Trophoblast cell (in vitro differentiated cells and primary cell): ENCODE results near the gene UBALD2. TPM values are rescaled to one million over a fixed set of nuclear protein-coding genes. Genes with fewer than 3 reads are reported as not detected.

ENCODE experiments used
- DNase-seq, 2 donors: peaks; one replicate each; pipeline ENCODE4 v3.0.0-alpha.2; 2016
- H2AFZ ChIP-seq: 2 replicates; pipeline ENCODE4 v1.6.1; 2013; ENCODE audit warnings: low read length, moderate library complexity, mild to moderate bottlenecking; ENCODE audit not compliant: insufficient read depth, poor library complexity
- H2AK5ac ChIP-seq: 2 replicates; pipeline ENCODE4 v1.6.1; 2013; ENCODE audit warnings: mild to moderate bottlenecking, low read length
- H2BK120ac ChIP-seq: 2 replicates; pipeline ENCODE4 v1.6.1; 2013; ENCODE audit warnings: low read length, mild to moderate bottlenecking, moderate library complexity; ENCODE audit not compliant: insufficient read depth, poor library complexity
- H2BK12ac ChIP-seq: 2 replicates; pipeline ENCODE4 v1.6.1; 2013; ENCODE audit warnings: mild to moderate bottlenecking, low read length, moderate library complexity
- H2BK5ac ChIP-seq: 2 replicates; pipeline ENCODE4 v1.6.1; 2013; ENCODE audit warnings: low read length, low read depth, moderate library complexity, mild to moderate bottlenecking; ENCODE audit not compliant: poor library complexity
- H3K14ac ChIP-seq: 2 replicates; pipeline ENCODE4 v1.6.1; 2013; ENCODE audit warnings: mild to moderate bottlenecking, low read length
- H3K18ac ChIP-seq: 2 replicates; pipeline ENCODE4 v1.6.1; 2013; ENCODE audit warnings: mild to moderate bottlenecking, low read length
- H3K23ac ChIP-seq: 2 replicates; pipeline ENCODE4 v1.6.1; 2013; ENCODE audit warnings: low read length
- H3K27ac ChIP-seq: 2 replicates; pipeline ENCODE4 v1.5.1; 2013; ENCODE audit warnings: low read depth, mild to moderate bottlenecking, inconsistent platforms, low read length, moderate library complexity
- H3K27me3 ChIP-seq: 2 replicates; pipeline ENCODE4 v1.6.1; 2013; ENCODE audit warnings: inconsistent platforms, mild to moderate bottlenecking, low read length, moderate library complexity; ENCODE audit not compliant: insufficient read depth
- H3K36me3 ChIP-seq, 2 experiments: 1 replicate in 1 of 2; 2 replicates in 1 of 2; pipeline ENCODE4 v1.6.1; 2013; ENCODE audit warnings: low read length in 2 of 2, mild to moderate bottlenecking in 2 of 2, moderate library complexity in 1 of 2; ENCODE audit not compliant: insufficient read depth in 2 of 2, control insufficient read depth in 1 of 2
- H3K4ac ChIP-seq: 2 replicates; pipeline ENCODE4 v1.6.1; 2013; ENCODE audit warnings: low read depth, mild to moderate bottlenecking, low read length, moderate library complexity
- H3K4me1 ChIP-seq, 2 experiments: 1 replicate in 1 of 2; 2 replicates in 1 of 2; pipeline ENCODE4 v1.6.1; 2013; ENCODE audit warnings: low read length in 2 of 2, mild to moderate bottlenecking in 2 of 2, moderate library complexity in 1 of 2; ENCODE audit not compliant: insufficient read depth in 2 of 2, control insufficient read depth in 1 of 2
- H3K4me2 ChIP-seq: 2 replicates; pipeline ENCODE4 v1.6.1; 2013; ENCODE audit warnings: inconsistent platforms, mild to moderate bottlenecking, low read length, moderate library complexity
- H3K4me3 ChIP-seq: 2 replicates; pipeline ENCODE4 v1.5.1; 2013; ENCODE audit warnings: mild to moderate bottlenecking, low read depth, low read length, inconsistent platforms
- H3K79me1 ChIP-seq: one replicate; pipeline ENCODE4 v1.6.1; 2013; ENCODE audit warnings: low read length
- H3K79me2 ChIP-seq: 2 replicates; pipeline ENCODE4 v1.6.1; 2013; ENCODE audit warnings: low read length, mild to moderate bottlenecking; ENCODE audit not compliant: control insufficient read depth, insufficient read depth, poor library complexity
- H3K9ac ChIP-seq: 2 replicates; pipeline ENCODE4 v1.6.1; 2013; ENCODE audit warnings: mild to moderate bottlenecking, low read length
- H3K9me3 ChIP-seq: 2 replicates; pipeline ENCODE4 v1.6.1; 2013; ENCODE audit warnings: low read depth, mild to moderate bottlenecking, control low read depth, inconsistent platforms, low read length; ENCODE audit not compliant: insufficient read depth
- H4K12ac ChIP-seq: 2 replicates; pipeline ENCODE4 v1.6.1; 2013; ENCODE audit warnings: low read depth, mild to moderate bottlenecking, low read length, moderate library complexity
- H4K8ac ChIP-seq: 2 replicates; pipeline ENCODE4 v1.6.1; 2013; ENCODE audit warnings: low read depth, mild to moderate bottlenecking, low read length, moderate library complexity
- H4K91ac ChIP-seq: one replicate; pipeline ENCODE4 v1.6.1; 2013; ENCODE audit warnings: low read depth, mild to moderate bottlenecking, low read length, moderate library complexity
- WGBS: extraction: QIAGEN DNeasy Blood & Tissue Kit; methylation state at CpG from one replicate; pipeline ENCODE4 v1.1.7; 2013; ENCODE audit warnings: missing lambda C conversion rate; ENCODE audit not compliant: insufficient read length, insufficient coverage; ENCODE audit errors: extremely low coverage; 5-methylcytosine and 5-hydroxymethylcytosine counted together
- polyA plus RNA-seq: library from polyadenylated mRNA; stranded (reverse); fragments of 200-250 nt; gene quantifications from 2 replicates; pipeline ENCODE4 v1.2.3, GENCODE V29; 2013

The UBALD2 gene
- polyA plus RNA-seq = 277 and 287 TPM in 2 replicates

- peaks cover 35% of the 10 kb centered on the region for H3K79me1 ChIP-seq
- no peaks in the 10 kb centered on the region for H3K9me3 ChIP-seq
- peak within 1 kb of the TSS; percentile 97 for H3K4me3 ChIP-seq
- peak within 1 kb of the TSS; percentile 89 for H3K14ac ChIP-seq
- H3K4ac ChIP-seq = peak within 1 kb of the TSS; percentile 57
- H3K9ac ChIP-seq = peak within 1 kb of the TSS; percentile 88
- H3K27me3 ChIP-seq = no peaks in the 10 kb centered on the region
- H3K27ac ChIP-seq = peak within 1 kb of the TSS; percentile 92
- WGBS = no CpG with 5 or more reads among the region's 94 CpGs
- peak; percentile 100 for DNase-seq
- peak within 1 kb of the TSS; percentile 77 for H4K8ac ChIP-seq
- peak within 1 kb of the TSS; percentile 90 for H3K18ac ChIP-seq
- H2BK120ac ChIP-seq = peak within 1 kb of the TSS; percentile 65
- H2AK5ac ChIP-seq = peak within 1 kb of the TSS; percentile 59
- H3K79me2 ChIP-seq = peaks cover 6% of the 10 kb centered on the region
- peaks cover 7 to 11% of the 10 kb centered on the region in 2 experiments for H3K36me3 ChIP-seq
- peak within 1 kb of the TSS; percentile 90 for H2BK5ac ChIP-seq
- peak within 1 kb of the TSS; percentile 76 for H3K4me2 ChIP-seq
- no peak within 1 kb of the TSS for H3K23ac ChIP-seq
- H4K12ac ChIP-seq = peak within 1 kb of the TSS; percentile 58
- peak within 1 kb of the TSS; percentile 43 for H2AFZ ChIP-seq
- peak within 1 kb of the TSS; percentile 81 for H4K91ac ChIP-seq
- H3K4me1 ChIP-seq = peaks cover 41 to 50% of the 10 kb centered on the region in 2 experiments
- H2BK12ac ChIP-seq = no peak within 1 kb of the TSS
Observed at GRCh38 chr17:76264755-76265623, at the start of gene UBALD2. Gene UBALD2 (plus strand): TSS chr17:76265348. CDS start chr17:76265506, 158 bp downstream.

DNA sequence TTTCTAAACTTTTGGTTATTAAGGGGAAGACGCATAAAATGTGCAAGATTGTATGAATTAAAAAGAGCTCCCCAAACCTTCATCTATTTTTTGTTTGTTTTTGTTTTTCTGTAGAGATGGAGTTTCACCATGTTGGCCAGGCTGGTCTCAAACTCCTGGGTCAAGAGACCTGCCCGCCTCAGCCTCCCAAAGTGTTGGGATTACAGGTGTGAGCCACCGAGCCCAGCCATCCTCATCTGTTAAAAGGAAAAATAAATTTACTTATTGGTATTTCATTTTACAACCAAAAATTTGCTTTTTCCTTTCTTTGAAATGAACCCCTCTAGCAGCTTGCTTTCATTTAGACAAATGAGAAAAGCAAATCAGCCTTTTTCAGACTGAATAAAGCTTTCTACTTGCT is 48.1 kb upstream of the UBALD2 start:
- no peak overlapping the region for H2AFZ ChIP-seq
- H3K14ac ChIP-seq = no peak overlapping the region
- H3K23ac ChIP-seq = no peak overlapping the region
- H4K12ac ChIP-seq = no peak overlapping the region
- no peak overlapping the region for H3K4me3 ChIP-seq
- H3K27me3 ChIP-seq = no peaks in the 10 kb centered on the region
- H3K79me1 ChIP-seq = no peaks in the 10 kb centered on the region
- DNase-seq = no peak
- WGBS = no CpG with 5 or more reads among the region's 3 CpGs
- no peak overlapping the region for H3K4ac ChIP-seq
- H4K8ac ChIP-seq = no peak overlapping the region
- H3K27ac ChIP-seq = no peak overlapping the region
- no peak overlapping the region for H3K18ac ChIP-seq
- H3K9ac ChIP-seq = no peak overlapping the region
- H2BK120ac ChIP-seq = no peak overlapping the region
- H3K4me1 ChIP-seq = no peaks in the 10 kb centered on the region
- no peak overlapping the region for H3K4me2 ChIP-seq
- H2BK5ac ChIP-seq = no peak overlapping the region
- no peaks in the 10 kb centered on the region for H3K36me3 ChIP-seq
- no peak overlapping the region for H2AK5ac ChIP-seq
- no peak overlapping the region for H2BK12ac ChIP-seq
- no peaks in the 10 kb centered on the region for H3K9me3 ChIP-seq
- H3K79me2 ChIP-seq = no peaks in the 10 kb centered on the region
- H4K91ac ChIP-seq = no peak overlapping the region

DNA sequence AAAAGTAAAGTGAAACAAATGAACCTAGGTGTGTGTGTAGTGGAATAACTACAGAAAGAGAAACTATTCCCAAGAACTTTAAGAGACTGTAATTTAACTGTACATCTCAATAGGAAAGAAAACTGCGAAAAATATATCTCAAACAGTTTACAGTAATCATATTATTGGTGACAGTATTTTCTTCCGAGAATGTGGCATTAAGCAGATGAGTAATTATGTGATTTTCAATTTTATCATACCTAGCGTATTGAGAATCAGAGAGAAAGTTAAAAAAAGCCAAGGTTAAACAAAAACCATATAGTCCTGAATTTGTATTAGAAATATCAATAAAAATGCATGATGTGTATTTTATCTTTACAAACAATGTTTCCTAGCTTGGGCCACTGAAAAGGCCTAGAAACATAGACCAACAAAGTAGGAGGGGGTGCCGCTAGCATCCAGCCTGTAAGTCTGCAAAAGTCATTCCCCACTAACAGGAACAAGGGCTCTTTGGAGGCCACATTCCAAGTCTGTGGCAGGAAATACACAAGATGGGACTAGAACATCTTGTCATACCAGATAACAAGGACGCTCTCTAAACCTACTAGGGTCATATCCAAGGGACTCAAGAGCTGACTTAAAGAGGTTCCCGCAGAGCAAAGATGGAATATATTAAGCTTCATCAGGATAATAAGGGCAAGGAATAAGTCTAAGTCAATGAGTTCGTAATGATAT is 45.3 kb upstream of the UBALD2 start:
- Histone ChIP-seq H4K91ac (no peak overlapping the region), H2BK5ac (no peak overlapping the region), H4K12ac (no peak overlapping the region), H4K8ac (peak overlapping the region; percentile 28), H2BK120ac (no peak overlapping the region), H2AK5ac (no peak overlapping the region), H3K27ac (no peak overlapping the region), H3K36me3 (no peaks in the 10 kb centered on the region), H3K4ac (no peak overlapping the region), H3K9me3 (no peaks in the 10 kb centered on the region), H3K4me1 (peaks cover 0 to 2% of the 10 kb centered on the region in 2 experiments), H3K27me3 (no peaks in the 10 kb centered on the region), H3K79me1 (no peaks in the 10 kb centered on the region), H3K23ac (no peak overlapping the region), H3K9ac (no peak overlapping the region), H3K4me2 (no peak overlapping the region), H3K79me2 (no peaks in the 10 kb centered on the region), H3K14ac (no peak overlapping the region), H3K4me3 (no peak overlapping the region), H2AFZ (no peak overlapping the region), H3K18ac (no peak overlapping the region), H2BK12ac (no peak overlapping the region)
- no peak for DNase-seq
- no CpG with 5 or more reads among the region's 7 CpGs for WGBS

DNA sequence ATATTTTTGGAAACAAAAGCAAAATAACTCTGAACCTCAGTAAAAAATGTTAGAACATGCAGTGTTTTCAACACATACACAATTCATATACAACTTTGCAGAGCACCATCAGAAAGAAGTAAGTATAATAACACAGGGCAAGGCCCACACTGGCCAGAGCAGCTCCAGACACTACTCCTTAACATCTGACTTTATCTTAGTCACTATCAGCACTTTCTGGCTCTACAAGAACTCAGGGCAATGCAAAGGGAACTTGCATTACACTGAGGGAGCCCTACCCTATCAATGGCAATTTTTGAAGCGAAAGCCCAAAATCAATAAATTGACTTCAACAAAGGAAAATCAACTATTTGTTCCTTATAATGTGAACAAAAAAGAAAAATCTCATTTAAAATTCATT is 41.3 kb upstream of the UBALD2 start:
- H3K14ac ChIP-seq = no peak overlapping the region
- H3K27me3 ChIP-seq = no peaks in the 10 kb centered on the region
- no peak overlapping the region for H2AFZ ChIP-seq
- no peak overlapping the region for H2BK5ac ChIP-seq
- no peaks in the 10 kb centered on the region for H3K36me3 ChIP-seq
- H2BK12ac ChIP-seq = no peak overlapping the region
- no peak overlapping the region for H3K27ac ChIP-seq
- no peak overlapping the region for H2BK120ac ChIP-seq
- no peaks in the 10 kb centered on the region for H3K79me1 ChIP-seq
- H4K12ac ChIP-seq = no peak overlapping the region
- no peak for DNase-seq
- H2AK5ac ChIP-seq = no peak overlapping the region
- no peak overlapping the region for H3K4ac ChIP-seq
- H3K18ac ChIP-seq = no peak overlapping the region
- H4K8ac ChIP-seq = no peak overlapping the region
- no peak overlapping the region for H3K23ac ChIP-seq
- no peak overlapping the region for H3K4me2 ChIP-seq
- H3K9me3 ChIP-seq = no peaks in the 10 kb centered on the region
- no peak overlapping the region for H3K4me3 ChIP-seq
- no peak overlapping the region for H3K9ac ChIP-seq
- no CpG with 5 or more reads among the region's 1 CpG for WGBS
- no peak overlapping the region for H4K91ac ChIP-seq
- peaks cover 0 to 2% of the 10 kb centered on the region in 2 experiments for H3K4me1 ChIP-seq
- H3K79me2 ChIP-seq = no peaks in the 10 kb centered on the region
